GM18907 (cell line): ENCODE results near the gene TFDP3.

Source experiments
- ATAC-seq: cut with Tn5 transposase; IDR thresholded peaks from one replicate; pipeline ENCODE4 v1.9.1; 2021; ENCODE audit warnings: mild to moderate bottlenecking, moderate library complexity; ENCODE audit not compliant: unreplicated experiment

Gene TFDP3, protein sequence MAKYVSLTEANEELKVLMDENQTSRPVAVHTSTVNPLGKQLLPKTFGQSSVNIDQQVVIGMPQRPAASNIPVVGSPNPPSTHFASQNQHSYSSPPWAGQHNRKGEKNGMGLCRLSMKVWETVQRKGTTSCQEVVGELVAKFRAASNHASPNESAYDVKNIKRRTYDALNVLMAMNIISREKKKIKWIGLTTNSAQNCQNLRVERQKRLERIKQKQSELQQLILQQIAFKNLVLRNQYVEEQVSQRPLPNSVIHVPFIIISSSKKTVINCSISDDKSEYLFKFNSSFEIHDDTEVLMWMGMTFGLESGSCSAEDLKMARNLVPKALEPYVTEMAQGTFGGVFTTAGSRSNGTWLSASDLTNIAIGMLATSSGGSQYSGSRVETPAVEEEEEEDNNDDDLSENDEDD

DNA sequence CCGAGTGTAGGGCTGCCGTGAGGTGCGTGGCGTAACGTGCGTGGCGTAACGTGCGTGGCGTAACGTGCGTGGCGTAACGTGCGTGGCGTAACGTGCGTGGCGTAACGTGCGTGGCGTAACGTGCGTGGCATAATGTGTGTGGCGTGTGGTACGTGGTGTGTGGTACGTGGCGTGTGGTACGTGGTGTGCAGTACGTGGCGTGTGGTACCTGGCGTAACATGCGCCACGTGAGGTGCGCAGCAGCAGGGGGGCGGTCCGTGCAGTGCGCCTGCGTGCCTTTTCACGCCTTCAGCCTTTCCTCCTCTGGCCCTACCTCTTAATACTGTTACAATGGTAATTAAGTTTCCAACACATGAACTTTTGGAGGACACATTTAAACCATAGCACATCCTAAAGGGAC is at the start of gene TFDP3:
Gene TFDP3, minus strand, starts transcription at position 26 of the 400 bp plus-strand sequence. CDS start 95 bp downstream, outside the sequence.
- no peak for ATAC-seq

GRCh38 chrX:133267621-133268020 is 49.5 kb upstream of the TFDP3 start:
- ATAC-seq, result no peak

- no peak for ATAC-seq
Measured at GRCh38 chrX:133265331-133265730, 47.2 kb upstream of the TFDP3 start.

- ATAC-seq, result no peak
Measured at GRCh38 chrX:133258481-133258880, 40.3 kb upstream of the TFDP3 start.

- no peak for ATAC-seq
Measured at GRCh38 chrX:133254666-133255065, 36.5 kb upstream of the TFDP3 start.

DNA sequence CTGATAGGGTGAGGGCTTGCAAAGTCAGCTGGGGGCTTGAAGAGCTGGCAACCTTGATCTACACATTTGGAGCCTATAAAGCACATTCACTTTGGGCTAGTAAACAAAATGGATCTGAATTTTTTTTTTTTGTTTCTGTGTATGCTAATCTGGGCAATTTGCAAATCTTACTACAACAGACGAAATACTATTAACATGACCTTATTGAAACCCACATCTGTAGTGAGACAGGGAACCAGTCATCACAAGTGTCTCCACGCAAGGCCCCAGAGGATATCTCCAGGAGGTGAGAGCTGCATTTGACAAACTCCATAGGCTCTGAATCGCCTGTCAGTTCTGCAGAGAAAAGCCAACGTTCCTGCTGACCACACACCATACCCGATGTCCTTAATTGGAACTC is 33.0 kb upstream of the TFDP3 start:
- ATAC-seq, result no peak

GRCh38 chrX:133250184-133251100 is 32.3 kb upstream of the TFDP3 start:
- no peak for ATAC-seq

GRCh38 chrX:133249266-133250058 is 31.3 kb upstream of the TFDP3 start:
- no peak for ATAC-seq

- no peak for ATAC-seq
Measured at GRCh38 chrX:133248177-133248576, 30.0 kb upstream of the TFDP3 start.

- ATAC-seq, result no peak
Measured at GRCh38 chrX:133246921-133247320, 28.8 kb upstream of the TFDP3 start.

- no peak for ATAC-seq
Measured at GRCh38 chrX:133235830-133236229, 17.7 kb upstream of the TFDP3 start.

GRCh38 chrX:133232331-133232730 is 14.2 kb upstream of the TFDP3 start:
- no peak for ATAC-seq

DNA sequence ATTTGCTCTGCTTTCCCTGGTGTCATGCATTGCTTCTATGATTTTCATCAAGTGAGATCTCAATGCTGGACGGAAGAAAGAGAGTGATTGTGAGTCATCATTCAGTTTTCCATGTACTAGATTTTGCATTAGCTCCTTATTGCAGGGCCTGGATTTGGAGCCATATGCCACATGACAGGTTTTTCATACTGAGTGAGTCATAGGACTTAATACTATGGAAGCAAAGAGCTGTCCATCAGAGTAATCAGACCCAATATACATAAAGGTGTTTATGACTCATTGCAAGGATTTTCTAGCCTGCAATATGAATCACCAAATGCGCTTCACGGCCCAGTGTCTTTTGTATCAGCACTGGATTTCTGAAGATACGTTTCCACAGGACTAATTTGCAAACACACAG is 11.2 kb upstream of the TFDP3 start:
- ATAC-seq, result no peak

DNA sequence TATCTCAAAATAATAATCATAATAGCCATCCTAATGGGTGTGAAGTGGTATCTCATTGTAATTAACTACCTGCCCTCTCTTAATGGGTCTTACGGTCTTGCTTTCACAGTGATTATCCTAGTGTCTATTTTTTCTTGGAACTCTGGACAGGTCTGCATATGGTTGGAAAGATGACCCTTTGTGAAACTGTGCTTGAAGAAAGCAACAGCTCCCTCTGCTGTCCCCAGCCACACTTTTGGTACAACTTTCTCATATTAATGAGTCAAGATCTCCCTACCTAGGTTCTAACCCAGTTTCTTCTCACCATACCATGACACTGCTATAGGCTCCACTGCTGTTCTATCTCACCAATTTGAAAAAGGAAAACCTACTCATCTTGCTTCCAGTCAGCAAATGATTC is 2.4 kb downstream of the TFDP3 start:
- ATAC-seq, result no peak

DNA sequence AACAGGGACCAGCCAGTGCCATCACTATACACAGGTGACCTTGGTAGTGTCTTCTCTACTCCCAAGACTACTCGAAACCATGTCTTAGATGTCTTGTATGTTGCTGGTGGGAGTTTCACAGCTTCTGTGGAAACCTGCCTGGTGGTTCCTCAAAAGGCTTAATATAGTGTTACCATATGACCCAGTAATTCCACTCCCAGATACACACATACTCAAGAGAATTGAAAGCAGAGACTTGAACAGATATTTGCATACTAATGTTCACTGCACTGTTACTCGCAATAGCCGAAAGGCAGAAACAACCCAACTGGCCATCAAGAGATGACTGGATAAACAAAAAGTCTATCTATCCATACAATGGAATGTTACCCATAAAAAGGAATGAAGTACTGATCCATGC is 3.1 kb downstream of the TFDP3 start:
- no peak for ATAC-seq

GRCh38 chrX:133214301-133214700 is 3.9 kb downstream of the TFDP3 start:
- ATAC-seq, result no peak

DNA sequence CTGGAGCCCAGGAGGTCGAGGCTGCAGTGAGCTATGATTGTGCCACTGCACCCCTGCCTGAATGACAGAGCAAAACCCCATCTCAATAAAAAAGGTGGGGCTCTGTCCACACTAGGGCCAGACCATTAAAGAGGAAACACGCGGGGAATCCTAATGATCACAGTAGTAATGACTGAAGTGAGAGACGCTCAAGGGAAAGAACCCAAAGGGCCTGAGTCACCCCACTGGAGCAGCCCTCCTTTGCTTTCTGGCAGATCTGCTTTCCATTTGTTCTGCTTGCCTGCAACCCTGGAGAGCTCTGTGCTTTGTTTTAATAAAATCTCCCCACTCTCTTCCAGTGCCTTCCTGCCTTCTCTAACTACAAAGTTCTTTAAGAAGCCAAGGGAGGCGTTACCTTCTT is 5.0 kb downstream of the TFDP3 start:
- no peak for ATAC-seq

- no peak for ATAC-seq
Measured at GRCh38 chrX:133207751-133208150, 10.4 kb downstream of the TFDP3 start.

DNA sequence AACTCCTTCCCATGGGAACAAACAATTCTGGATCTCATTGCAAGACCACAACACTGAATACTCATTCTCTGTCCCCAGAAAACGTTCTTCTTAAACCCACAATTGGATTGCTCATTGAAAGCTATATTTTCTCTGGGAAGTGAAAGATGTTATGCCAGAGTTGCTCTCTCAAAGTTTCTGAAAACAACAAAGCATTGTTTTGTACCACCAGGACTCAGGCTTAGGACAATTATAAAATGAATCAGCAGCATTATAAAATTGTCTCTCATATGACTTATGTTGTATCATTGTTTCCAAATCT is 26.5 kb downstream of the TFDP3 start:
- ATAC-seq, result no peak

GRCh38 chrX:133190877-133191738 is 27.0 kb downstream of the TFDP3 start:
- no peak for ATAC-seq
